IMR-90 (cell line): ENCODE results near the gene CARD10. TPM values are rescaled to one million over a fixed set of nuclear protein-coding genes. Genes with fewer than 3 reads are reported as not detected.

Source experiments
- ATAC-seq: fragments of 200-7000 bp; cut with Tn5 transposase; 2 replicates; pipeline ENCODE4 v1.9.1; 2020; ENCODE audit warnings: low read depth, mild to moderate bottlenecking, moderate library complexity
- BruUV-seq: library from RNA; stranded (reverse); fragments of 400-500 nt; replicated peaks from 2 replicates; lab custom pipeline; 2021; lab: Mats Ljungman, UMichigan
- CTCF ChIA-PET: fragments of 300-600 bp; formaldehyde crosslinking; extraction: SDS; loops from one replicate; lab custom pipeline; 2021; ENCODE audit warnings: antibody characterized with exemption; lab: Yijun Ruan, JAX
- POLR2A ChIA-PET: fragments of 300-600 bp; sonication (Branson Sonifier 250); formaldehyde crosslinking; loops from one replicate; lab custom pipeline; 2022; ENCODE audit warnings: antibody characterized with exemption; ENCODE audit not compliant: unreplicated experiment; lab: Charles Lee
- DNase-seq: peaks from one replicate; pipeline ENCODE4 v3.0.0; 2013
- H2AFZ ChIP-seq: replicated peaks from 2 replicates; pipeline ENCODE3; 2013; ENCODE audit warnings: low read length, mild to moderate bottlenecking; ENCODE audit not compliant: poor library complexity
- H2AK5ac ChIP-seq: 2 replicates; pipeline ENCODE4 v1.6.1; 2013; ENCODE audit warnings: low read depth, low read length, inconsistent platforms
- H2AK9ac ChIP-seq: replicated peaks from 2 replicates; pipeline ENCODE3; 2013; ENCODE audit warnings: mild to moderate bottlenecking, low read depth, low read length, moderate library complexity; ENCODE audit not compliant: poor library complexity
- H2BK120ac ChIP-seq: 2 replicates; pipeline ENCODE4 v1.6.1; 2013; ENCODE audit warnings: low read depth, low read length, inconsistent platforms
- H2BK15ac ChIP-seq: 3 replicates; pipeline ENCODE4 v1.6.1; 2013; ENCODE audit warnings: low read depth, low read length, inconsistent platforms
- H2BK20ac ChIP-seq: 2 replicates; pipeline ENCODE4 v1.6.1; 2013; ENCODE audit warnings: low read depth, mild to moderate bottlenecking, inconsistent platforms, low read length, moderate library complexity
- H2BK5ac ChIP-seq: 2 replicates; pipeline ENCODE4 v1.6.1; 2013; ENCODE audit warnings: mild to moderate bottlenecking, low read depth, low read length, inconsistent platforms; ENCODE audit not compliant: poor library complexity, severe bottlenecking
- H3K14ac ChIP-seq: replicated peaks from 2 replicates; pipeline ENCODE4 v1.6.1; 2013; ENCODE audit warnings: low read depth, low read length, inconsistent platforms
- H3K18ac ChIP-seq: 2 replicates; pipeline ENCODE4 v1.6.1; 2013; ENCODE audit warnings: low read depth, low read length, control low read depth
- H3K23ac ChIP-seq: 2 replicates; pipeline ENCODE4 v1.6.1; 2013; ENCODE audit warnings: low read depth, low read length, inconsistent platforms
- H3K27ac ChIP-seq: 2 replicates; pipeline ENCODE4 v1.5.1; 2013; ENCODE audit warnings: mild to moderate bottlenecking, control low read depth, low read length; ENCODE audit not compliant: insufficient read depth
- H3K27me3 ChIP-seq: 2 replicates; pipeline ENCODE4 v1.6.1; 2013; ENCODE audit warnings: low read length; ENCODE audit not compliant: control insufficient read depth, insufficient read depth
- H3K36me3 ChIP-seq: 2 replicates; pipeline ENCODE4 v1.6.1; 2013; ENCODE audit warnings: low read length, mixed read lengths; ENCODE audit not compliant: control insufficient read depth, insufficient read depth
- H3K4ac ChIP-seq: 2 replicates; pipeline ENCODE4 v1.6.1; 2013; ENCODE audit warnings: low read depth, low read length, inconsistent platforms
- H3K4me1 ChIP-seq: 2 replicates; pipeline ENCODE4 v1.6.1; 2013; ENCODE audit warnings: low read length, mixed read lengths; ENCODE audit not compliant: control insufficient read depth, insufficient read depth
- H3K4me2 ChIP-seq: 2 replicates; pipeline ENCODE4 v1.6.1; 2013; ENCODE audit warnings: low read depth, mild to moderate bottlenecking, control low read depth, low read length, moderate library complexity
- H3K4me3 ChIP-seq: 2 replicates; pipeline ENCODE4 v1.5.1; 2013; ENCODE audit warnings: low read depth, mild to moderate bottlenecking, control low read depth, low read length, moderate library complexity; ENCODE audit not compliant: insufficient read depth
- H3K56ac ChIP-seq: 2 replicates; pipeline ENCODE4 v1.6.1; 2013; ENCODE audit warnings: low read length, inconsistent platforms; ENCODE audit not compliant: insufficient read depth; ENCODE audit errors: extremely low read depth
- H3K79me1 ChIP-seq, 2 experiments: 2 replicates each; pipeline ENCODE4 v1.6.1; 2013; ENCODE audit warnings: low read length in 2 of 2, inconsistent platforms in 1 of 2, low read depth in 1 of 2
- H3K9ac ChIP-seq: 2 replicates; pipeline ENCODE4 v1.6.1; 2013; ENCODE audit warnings: low read depth, low read length, control low read depth
- H3K9me1 ChIP-seq: 2 replicates; pipeline ENCODE4 v1.6.1; 2013; ENCODE audit warnings: low read length, inconsistent platforms; ENCODE audit not compliant: insufficient read depth
- H3K9me3 ChIP-seq: 2 replicates; pipeline ENCODE4 v1.6.1; 2013; ENCODE audit warnings: low read length; ENCODE audit not compliant: control insufficient read depth, insufficient read depth
- H4K20me1 ChIP-seq: 2 replicates; pipeline ENCODE4 v1.6.1; 2013; ENCODE audit warnings: low read length, inconsistent platforms; ENCODE audit not compliant: insufficient read depth
- H4K5ac ChIP-seq: 2 replicates; pipeline ENCODE4 v1.6.1; 2013; ENCODE audit warnings: mild to moderate bottlenecking, low read depth, low read length, control low read depth
- H4K8ac ChIP-seq, 2 experiments: 2 replicates each; pipeline ENCODE4 v1.6.1; 2013; ENCODE audit warnings: low read depth in 2 of 2, low read length in 2 of 2, control low read depth in 1 of 2, inconsistent platforms in 1 of 2
- H4K91ac ChIP-seq: 2 replicates; pipeline ENCODE4 v1.6.1; 2013; ENCODE audit warnings: low read depth, low read length, inconsistent platforms; ENCODE audit not compliant: insufficient read depth
- BHLHE40 ChIP-seq: fragments of 150-350 bp; IDR thresholded peaks from 2 replicates; pipeline ENCODE4 v1.6.1; 2016; ENCODE audit warnings: mild to moderate bottlenecking, low read depth, low read length
- MXI1 ChIP-seq: IDR thresholded peaks from 2 replicates; pipeline ENCODE4 v1.6.1; 2012; ENCODE audit warnings: low read depth, mild to moderate bottlenecking, low read length, moderate library complexity, borderline replicate concordance
- WGBS, 2 experiments: methylation state at CpG; one replicate each; pipeline versions ENCODE4 v1.1.5 to v1.1.7; 2013; ENCODE audit warnings: missing lambda C conversion rate in 2 of 2; ENCODE audit not compliant: insufficient read length in 1 of 2; ENCODE audit errors: extremely low coverage in 2 of 2; 5-methylcytosine and 5-hydroxymethylcytosine counted together
- dilution Hi-C: fragments of 300-500 bp; cut with HindIII; formaldehyde crosslinking; loops from one replicate; pipeline ENCODE4 v1.14.3; 2018; ENCODE audit warnings: low sequenced_read_pairs; ENCODE audit not compliant: unreplicated experiment
- in situ Hi-C: fragments of 300-500 bp; cut with MboI; formaldehyde crosslinking; loops from 3 replicates; pipeline ENCODE4 v1.14.3; 2019; ENCODE audit warnings: low sequenced_read_pairs, inconsistent platforms, mixed read lengths
- intact Hi-C: fragments of 100-400 bp; cut with micrococcal nuclease; formaldehyde crosslinking; loops from 2 replicates; pipeline ENCODE4 v1.10.0; 2022
- polyA plus RNA-seq, 3 experiments: library from polyadenylated mRNA; depleted of rRNA; stranded (reverse); fragments of >200 nt; gene quantifications; 2 replicates each; pipeline ENCODE4 v1.2.3, GENCODE V29; 2012; ENCODE audit warnings: low replicate concordance in 1 of 3
- total RNA-seq: library from RNA; depleted of rRNA; stranded (reverse); fragments of >200 nt; gene quantifications from 2 replicates; pipeline ENCODE4 v1.2.3, GENCODE V29; 2012

CARD10 gene
- total and polyA plus RNA-seq, 2 of the 4 experiments (the other 2 are of a cell fraction) = 6.1 to 18.4 TPM

DNA sequence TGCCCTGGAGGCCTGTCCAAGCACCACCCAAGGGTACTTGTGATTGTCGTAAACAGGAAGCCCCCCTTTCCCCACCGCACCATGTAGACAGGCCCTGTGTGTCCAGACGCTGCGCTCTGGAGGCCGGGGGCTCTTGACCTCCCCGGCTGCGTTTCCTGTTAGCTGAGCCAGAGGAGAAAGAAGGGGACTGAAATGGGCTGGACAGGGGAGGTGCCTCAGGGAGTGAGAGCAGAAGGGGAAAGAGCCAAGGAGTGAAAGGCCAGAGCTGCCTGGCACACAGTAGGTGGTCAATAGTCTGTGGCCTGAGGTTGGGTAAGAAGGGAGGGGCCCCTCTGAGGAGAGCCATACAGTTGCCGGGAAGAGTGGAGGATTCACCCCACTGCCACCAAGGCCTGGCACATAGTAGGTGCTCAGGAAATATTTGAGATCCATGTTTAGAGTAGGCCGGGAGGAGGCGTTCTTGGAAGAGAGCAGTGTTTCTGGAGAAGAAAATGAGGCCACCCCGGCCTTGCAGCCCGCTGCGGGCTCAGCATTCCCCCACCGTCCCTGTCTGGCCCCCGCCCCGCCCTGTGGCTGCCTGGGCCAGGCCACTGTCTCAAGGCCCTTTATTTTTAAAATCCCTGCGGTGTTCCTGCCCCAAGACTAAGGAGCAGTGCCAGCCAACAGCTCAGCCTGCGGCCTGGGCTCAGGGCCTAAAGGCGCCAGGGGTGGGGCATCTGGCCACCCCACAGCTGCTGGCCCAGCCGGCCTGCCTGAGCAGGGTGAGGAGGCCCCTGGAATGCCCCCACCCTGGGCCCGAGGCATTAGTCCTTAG lies 27.4 kb upstream of the CARD10 start:
- Histone ChIP-seq H3K4ac (peak overlapping the region; percentile 99), H2BK5ac (peak overlapping the region; percentile 38), H2AFZ (peak overlapping the region; percentile 97), H4K91ac (peak overlapping the region; percentile 93), H2AK5ac (peak overlapping the region; percentile 96), H3K27ac (peak overlapping the region; percentile 68), H2AK9ac (peak overlapping the region; percentile 97), H2BK20ac (peak overlapping the region; percentile 86), H3K56ac (peak overlapping the region; percentile 67; the same call in 1 of the 2 replicates), H3K4me3 (no peak overlapping the region), H3K4me2 (no peak overlapping the region; the same call in 1 of the 2 replicates), H3K14ac (peak overlapping the region; percentile 94), H4K8ac (peak overlapping the region; percentile 73 to 98; a peak in 3 of 4 replicates), H3K9me3 (no peaks in the 10 kb centered on the region), H3K9me1 (peaks cover 19% of the 10 kb centered on the region), H3K18ac (peak overlapping the region; percentile 82), H3K36me3 (no peaks in the 10 kb centered on the region), H2BK120ac (peak overlapping the region; percentile 91), H4K20me1 (no peaks in the 10 kb centered on the region), H2BK15ac (peak overlapping the region; percentile 91; the same call in 2 of the 3 replicates), H3K9ac (no peak overlapping the region; the same call in 1 of the 2 replicates), H3K79me1 (peaks cover 0 to 15% of the 10 kb centered on the region in 2 experiments; a peak in 2 of 4 replicates), H4K5ac (peak overlapping the region; percentile 93), H3K23ac (peak overlapping the region; percentile 82), H3K4me1 (peaks cover 28% of the 10 kb centered on the region), H3K27me3 (no peaks in the 10 kb centered on the region)
- CTCF ChIA-PET = interaction anchor here (0.6 to 3.8 kb wide), 7 partner anchors 15 to 243 kb away, joined by 3 to 26 read pairs (median 4); no protein-coding TSS in a partner anchor
- DNase-seq (peak; percentile 68), ATAC-seq (peak; percentile 24)
- POLR2A ChIA-PET = interaction anchor here (1.0 kb wide), 1 partner anchor 46 kb away, joined by 4 read pairs; no protein-coding TSS in a partner anchor
- WGBS, 2 experiments = 60% methylated on average over 3 of the region's 21 CpGs; no CpG with 5 or more reads in 1 of the 2 experiments
- TF ChIP-seq MXI1 (no peak), BHLHE40 (0 out of 2 replicates have a peak, but pooled peaks have one; percentile 37)
- intact Hi-C loops (loop anchor here (1.0 to 5.0 kb wide), 3 partner anchors 15 to 131 kb away; partner anchors contain the start of genes GGA1 and LGALS1), in situ Hi-C loops (no loop called here), dilution Hi-C loops (no loop called here)
- BruUV-seq = no TSS peak
